GM23338 (cell line): Measurements from ENCODE around the gene SNPH. TPM values are rescaled to one million over a fixed set of nuclear protein-coding genes. Genes with fewer than 3 reads are reported as not detected.
A peak's percentile ranks its signal among the peaks of the same experiment; 100 is the strongest.

Source experiments
- ATAC-seq: fragments of 200-7000 bp; cut with Tn5 transposase; 3 replicates; pipeline ENCODE4 v1.9.1; 2020
- DNase-seq: peaks from one replicate; pipeline ENCODE4 v3.0.0-alpha.2; 2015; ENCODE audit warnings: low spot score
- H2AFZ ChIP-seq: fragments of 200-600 bp; sonication (generic); 2 replicates; pipeline ENCODE4 v1.8.0; 2016; ENCODE audit warnings: antibody characterized with exemption, mild to moderate bottlenecking, moderate library complexity
- H3F3A ChIP-seq: fragments of 200-600 bp; sonication (generic); replicated peaks from 2 replicates; pipeline ENCODE4 v1.8.0; 2017; ENCODE audit warnings: antibody characterized with exemption, mixed run types, low read depth
- H3K27ac ChIP-seq: fragments of 200-600 bp; sonication (generic); 2 replicates; pipeline ENCODE4 v1.6.1; 2016; ENCODE audit warnings: low read depth
- H3K27me3 ChIP-seq: fragments of 200-600 bp; sonication (generic); 2 replicates; pipeline ENCODE4 v1.8.0; 2016; ENCODE audit warnings: mild to moderate bottlenecking, mixed run types, moderate library complexity; ENCODE audit not compliant: insufficient read depth
- H3K36me3 ChIP-seq: fragments of 200-600 bp; sonication (generic); 2 replicates; pipeline ENCODE4 v1.8.0; 2016; ENCODE audit warnings: mild to moderate bottlenecking; ENCODE audit not compliant: insufficient read depth
- H3K4me1 ChIP-seq: fragments of 200-600 bp; sonication (generic); 2 replicates; pipeline ENCODE4 v1.8.0; 2016; ENCODE audit warnings: mild to moderate bottlenecking, moderate library complexity; ENCODE audit not compliant: insufficient read depth
- H3K4me2 ChIP-seq: fragments of 200-600 bp; sonication (generic); 2 replicates; pipeline ENCODE4 v1.7.1; 2017; ENCODE audit warnings: mixed run types
- H3K4me3 ChIP-seq: fragments of 200-600 bp; sonication (generic); 2 replicates; pipeline ENCODE4 v1.6.1; 2016; ENCODE audit warnings: mixed run types
- H3K79me2 ChIP-seq: fragments of 200-600 bp; sonication (generic); replicated peaks from 2 replicates; pipeline ENCODE4 v1.8.0; 2017; ENCODE audit warnings: mild to moderate bottlenecking; ENCODE audit not compliant: insufficient read depth
- H3K9me2 ChIP-seq: fragments of 200-600 bp; sonication (generic); 2 replicates; pipeline ENCODE4 v1.8.0; 2017; ENCODE audit not compliant: insufficient read depth
- H4K20me1 ChIP-seq: fragments of 200-600 bp; sonication (generic); replicated peaks from 2 replicates; pipeline ENCODE4 v1.8.0; 2017; ENCODE audit warnings: mild to moderate bottlenecking; ENCODE audit not compliant: insufficient read depth
- H3K27ac Mint-ChIP-seq: 2 replicates; pipeline ENCODE4 v1.8.0; 2020; ENCODE audit warnings: inconsistent platforms, mild to moderate bottlenecking, moderate library complexity, mixed read lengths
- H3K27me3 Mint-ChIP-seq: 3 replicates; pipeline ENCODE4 v1.8.0; 2022; ENCODE audit warnings: low read depth, mild to moderate bottlenecking, moderate library complexity, mixed read lengths, inconsistent platforms; ENCODE audit not compliant: insufficient read depth, poor library complexity
- H3K36me3 Mint-ChIP-seq: 3 replicates; pipeline ENCODE4 v1.8.0; 2021; ENCODE audit warnings: low read depth, mild to moderate bottlenecking, inconsistent platforms, moderate library complexity, mixed read lengths
- H3K4me1 Mint-ChIP-seq: 3 replicates; pipeline ENCODE4 v1.8.0; 2020; ENCODE audit warnings: mild to moderate bottlenecking, inconsistent platforms, mixed read lengths
- H3K4me3 Mint-ChIP-seq: 3 replicates; pipeline ENCODE4 v1.8.0; 2021; ENCODE audit warnings: moderate library complexity, mild to moderate bottlenecking, inconsistent platforms, mixed read lengths
- H3K9me3 Mint-ChIP-seq: 3 replicates; pipeline ENCODE4 v1.8.0; 2020; ENCODE audit warnings: moderate library complexity, mild to moderate bottlenecking, inconsistent platforms, mixed read lengths
- CREB1 ChIP-seq: fragments of 250-450 bp; sonication (Bioruptor Pico); IDR thresholded peaks from 2 replicates; pipeline ENCODE4 v1.5.0; 2020; ENCODE audit warnings: low read depth, mild to moderate bottlenecking, moderate library complexity
- EZH2phosphoT487 ChIP-seq: fragments of 200-600 bp; sonication (generic); IDR thresholded peaks from one replicate; pipeline ENCODE4 v1.8.1; 2018; ENCODE audit warnings: antibody characterized with exemption; ENCODE audit not compliant: unreplicated experiment
- POLR2AphosphoS5 ChIP-seq: IDR thresholded peaks from 2 replicates; pipeline ENCODE4 v1.6.1; 2016; ENCODE audit warnings: antibody characterized with exemption, low read depth
- ZNF114 ChIP-seq: fragments of 250-450 bp; sonication (Bioruptor Pico); IDR thresholded peaks from 2 replicates; pipeline ENCODE4 v1.5.0; 2020; ENCODE audit warnings: mild to moderate bottlenecking, moderate library complexity
- polyA plus RNA-seq: library from polyadenylated mRNA; unstranded; fragments of >200 nt; fragmentation: Nextera tagmentation; extraction: Ambion mirVana; gene quantifications from 2 replicates; pipeline ENCODE4 v1.2.1, GENCODE V29; 2016
- total RNA-seq: library from RNA; depleted of rRNA; stranded (reverse); fragments of >200 nt; shearing (Covaris generic); gene quantifications from 2 replicates; pipeline ENCODE4 v1.2.3, GENCODE V29; 2014
- TF ChIP-seq, protein P1 (sequence below): fragments of 250-450 bp; sonication (Bioruptor Pico); IDR thresholded peaks from 2 replicates; pipeline ENCODE4 v1.5.0; 2020; ENCODE audit warnings: mild to moderate bottlenecking, moderate library complexity
- TF ChIP-seq, protein P2 (sequence below): IDR thresholded peaks from 2 replicates; pipeline ENCODE4 v1.6.1; 2016; ENCODE audit warnings: antibody characterized with exemption
- TF ChIP-seq, protein P3 (sequence below), 2 experiments: fragments of 200-600 bp in 1 of 2; sonication (generic) in 1 of 2; conservative IDR thresholded peaks; 2 replicates each; pipeline versions ENCODE4 v1.5.1 to v1.6.1; 2016 to 2017; ENCODE audit warnings: antibody characterized with exemption in 2 of 2, low read depth in 2 of 2, mild to moderate bottlenecking in 2 of 2, moderate library complexity in 1 of 2

Gene SNPH
- total and polyA plus RNA-seq, 2 experiments from 2014 or later, result 1.5 to 5.8 TPM

DNA sequence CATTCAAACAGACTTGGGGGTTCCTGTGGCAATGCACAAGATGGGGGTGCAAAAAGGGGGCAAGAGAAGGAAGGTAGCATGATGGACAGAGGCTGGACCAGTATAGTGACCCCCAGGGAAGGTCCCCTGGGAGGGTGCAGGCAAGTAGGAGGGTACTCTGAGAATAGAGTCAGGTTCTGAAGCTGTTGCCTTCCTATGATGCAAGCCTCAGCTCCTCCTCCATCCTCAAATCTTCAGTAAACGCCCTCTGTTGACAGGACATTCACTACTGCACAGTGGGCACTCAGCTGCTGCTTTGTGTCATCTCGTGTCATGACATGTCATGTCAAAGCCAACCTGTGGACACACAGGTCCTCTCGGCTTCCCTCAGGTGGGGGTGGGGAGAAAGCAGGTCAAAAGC lies 68.7 kb downstream of the SNPH start:
- Histone ChIP-seq H3K4me2 (no peak overlapping the region), H3K36me3 (no peaks in the 10 kb centered on the region), H3K9me2 (no peaks in the 10 kb centered on the region), H3F3A (no peaks in the 10 kb centered on the region), H4K20me1 (peaks cover 15% of the 10 kb centered on the region), H3K79me2 (peaks cover 5% of the 10 kb centered on the region; the same call in 1 of the 2 replicates), H2AFZ (no peak overlapping the region), H3K4me1 (no peaks in the 10 kb centered on the region), H3K4me3 (no peak overlapping the region), H3K27me3 (no peaks in the 10 kb centered on the region), H3K27ac (no peak overlapping the region)
- DNase-seq (peak; percentile 36), ATAC-seq (peak; percentile 25)
- H3K4me1 Mint-ChIP-seq, result peaks cover 16% of the 10 kb centered on the region
- H3K4me3 Mint-ChIP-seq, result no peak overlapping the region
- TF ChIP-seq EZH2phosphoT487 (no peak), ZNF114 (CRISPR knock-in tag) (no peak), CREB1 (no peak), POLR2AphosphoS5 (no peak)
- TF ChIP-seq, protein P1, sequence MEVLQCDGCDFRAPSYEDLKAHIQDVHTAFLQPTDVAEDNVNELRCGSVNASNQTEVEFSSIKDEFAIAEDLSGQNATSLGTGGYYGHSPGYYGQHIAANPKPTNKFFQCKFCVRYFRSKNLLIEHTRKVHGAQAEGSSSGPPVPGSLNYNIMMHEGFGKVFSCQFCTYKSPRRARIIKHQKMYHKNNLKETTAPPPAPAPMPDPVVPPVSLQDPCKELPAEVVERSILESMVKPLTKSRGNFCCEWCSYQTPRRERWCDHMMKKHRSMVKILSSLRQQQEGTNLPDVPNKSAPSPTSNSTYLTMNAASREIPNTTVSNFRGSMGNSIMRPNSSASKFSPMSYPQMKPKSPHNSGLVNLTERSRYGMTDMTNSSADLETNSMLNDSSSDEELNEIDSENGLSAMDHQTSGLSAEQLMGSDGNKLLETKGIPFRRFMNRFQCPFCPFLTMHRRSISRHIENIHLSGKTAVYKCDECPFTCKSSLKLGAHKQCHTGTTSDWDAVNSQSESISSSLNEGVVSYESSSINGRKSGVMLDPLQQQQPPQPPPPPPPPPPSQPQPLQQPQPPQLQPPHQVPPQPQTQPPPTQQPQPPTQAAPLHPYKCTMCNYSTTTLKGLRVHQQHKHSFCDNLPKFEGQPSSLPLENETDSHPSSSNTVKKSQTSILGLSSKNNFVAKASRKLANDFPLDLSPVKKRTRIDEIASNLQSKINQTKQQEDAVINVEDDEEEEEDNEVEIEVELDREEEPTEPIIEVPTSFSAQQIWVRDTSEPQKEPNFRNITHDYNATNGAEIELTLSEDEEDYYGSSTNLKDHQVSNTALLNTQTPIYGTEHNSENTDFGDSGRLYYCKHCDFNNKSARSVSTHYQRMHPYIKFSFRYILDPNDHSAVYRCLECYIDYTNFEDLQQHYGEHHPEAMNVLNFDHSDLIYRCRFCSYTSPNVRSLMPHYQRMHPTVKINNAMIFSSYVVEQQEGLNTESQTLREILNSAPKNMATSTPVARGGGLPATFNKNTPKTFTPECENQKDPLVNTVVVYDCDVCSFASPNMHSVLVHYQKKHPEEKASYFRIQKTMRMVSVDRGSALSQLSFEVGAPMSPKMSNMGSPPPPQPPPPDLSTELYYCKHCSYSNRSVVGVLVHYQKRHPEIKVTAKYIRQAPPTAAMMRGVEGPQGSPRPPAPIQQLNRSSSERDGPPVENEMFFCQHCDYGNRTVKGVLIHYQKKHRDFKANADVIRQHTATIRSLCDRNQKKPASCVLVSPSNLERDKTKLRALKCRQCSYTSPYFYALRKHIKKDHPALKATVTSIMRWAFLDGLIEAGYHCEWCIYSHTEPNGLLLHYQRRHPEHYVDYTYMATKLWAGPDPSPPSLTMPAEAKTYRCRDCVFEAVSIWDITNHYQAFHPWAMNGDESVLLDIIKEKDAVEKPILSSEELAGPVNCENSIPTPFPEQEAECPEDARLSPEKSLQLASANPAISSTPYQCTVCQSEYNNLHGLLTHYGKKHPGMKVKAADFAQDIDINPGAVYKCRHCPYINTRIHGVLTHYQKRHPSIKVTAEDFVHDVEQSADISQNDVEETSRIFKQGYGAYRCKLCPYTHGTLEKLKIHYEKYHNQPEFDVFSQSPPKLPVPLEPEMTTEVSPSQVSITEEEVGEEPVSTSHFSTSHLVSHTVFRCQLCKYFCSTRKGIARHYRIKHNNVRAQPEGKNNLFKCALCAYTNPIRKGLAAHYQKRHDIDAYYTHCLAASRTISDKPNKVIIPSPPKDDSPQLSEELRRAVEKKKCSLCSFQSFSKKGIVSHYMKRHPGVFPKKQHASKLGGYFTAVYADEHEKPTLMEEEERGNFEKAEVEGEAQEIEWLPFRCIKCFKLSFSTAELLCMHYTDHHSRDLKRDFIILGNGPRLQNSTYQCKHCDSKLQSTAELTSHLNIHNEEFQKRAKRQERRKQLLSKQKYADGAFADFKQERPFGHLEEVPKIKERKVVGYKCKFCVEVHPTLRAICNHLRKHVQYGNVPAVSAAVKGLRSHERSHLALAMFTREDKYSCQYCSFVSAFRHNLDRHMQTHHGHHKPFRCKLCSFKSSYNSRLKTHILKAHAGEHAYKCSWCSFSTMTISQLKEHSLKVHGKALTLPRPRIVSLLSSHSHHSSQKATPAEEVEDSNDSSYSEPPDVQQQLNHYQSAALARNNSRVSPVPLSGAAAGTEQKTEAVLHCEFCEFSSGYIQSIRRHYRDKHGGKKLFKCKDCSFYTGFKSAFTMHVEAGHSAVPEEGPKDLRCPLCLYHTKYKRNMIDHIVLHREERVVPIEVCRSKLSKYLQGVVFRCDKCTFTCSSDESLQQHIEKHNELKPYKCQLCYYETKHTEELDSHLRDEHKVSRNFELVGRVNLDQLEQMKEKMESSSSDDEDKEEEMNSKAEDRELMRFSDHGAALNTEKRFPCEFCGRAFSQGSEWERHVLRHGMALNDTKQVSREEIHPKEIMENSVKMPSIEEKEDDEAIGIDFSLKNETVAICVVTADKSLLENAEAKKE (CRISPR knock-in tag), result no peak
- TF ChIP-seq, protein P2, sequence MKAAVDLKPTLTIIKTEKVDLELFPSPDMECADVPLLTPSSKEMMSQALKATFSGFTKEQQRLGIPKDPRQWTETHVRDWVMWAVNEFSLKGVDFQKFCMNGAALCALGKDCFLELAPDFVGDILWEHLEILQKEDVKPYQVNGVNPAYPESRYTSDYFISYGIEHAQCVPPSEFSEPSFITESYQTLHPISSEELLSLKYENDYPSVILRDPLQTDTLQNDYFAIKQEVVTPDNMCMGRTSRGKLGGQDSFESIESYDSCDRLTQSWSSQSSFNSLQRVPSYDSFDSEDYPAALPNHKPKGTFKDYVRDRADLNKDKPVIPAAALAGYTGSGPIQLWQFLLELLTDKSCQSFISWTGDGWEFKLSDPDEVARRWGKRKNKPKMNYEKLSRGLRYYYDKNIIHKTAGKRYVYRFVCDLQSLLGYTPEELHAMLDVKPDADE, result no peak
- TF ChIP-seq, protein P3, sequence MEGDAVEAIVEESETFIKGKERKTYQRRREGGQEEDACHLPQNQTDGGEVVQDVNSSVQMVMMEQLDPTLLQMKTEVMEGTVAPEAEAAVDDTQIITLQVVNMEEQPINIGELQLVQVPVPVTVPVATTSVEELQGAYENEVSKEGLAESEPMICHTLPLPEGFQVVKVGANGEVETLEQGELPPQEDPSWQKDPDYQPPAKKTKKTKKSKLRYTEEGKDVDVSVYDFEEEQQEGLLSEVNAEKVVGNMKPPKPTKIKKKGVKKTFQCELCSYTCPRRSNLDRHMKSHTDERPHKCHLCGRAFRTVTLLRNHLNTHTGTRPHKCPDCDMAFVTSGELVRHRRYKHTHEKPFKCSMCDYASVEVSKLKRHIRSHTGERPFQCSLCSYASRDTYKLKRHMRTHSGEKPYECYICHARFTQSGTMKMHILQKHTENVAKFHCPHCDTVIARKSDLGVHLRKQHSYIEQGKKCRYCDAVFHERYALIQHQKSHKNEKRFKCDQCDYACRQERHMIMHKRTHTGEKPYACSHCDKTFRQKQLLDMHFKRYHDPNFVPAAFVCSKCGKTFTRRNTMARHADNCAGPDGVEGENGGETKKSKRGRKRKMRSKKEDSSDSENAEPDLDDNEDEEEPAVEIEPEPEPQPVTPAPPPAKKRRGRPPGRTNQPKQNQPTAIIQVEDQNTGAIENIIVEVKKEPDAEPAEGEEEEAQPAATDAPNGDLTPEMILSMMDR (conservative IDR thresholded peaks at IDR 0.05; ENCODE audit: low read depth in 2 of 2), result peak; percentile 20 to 35
- H3K9me3 Mint-ChIP-seq, result no peaks in the 10 kb centered on the region
- H3K27ac Mint-ChIP-seq, result peak overlapping the region; percentile 85; the same call in 1 of the 2 replicates
- peaks cover 8% of the 10 kb centered on the region for H3K27me3 Mint-ChIP-seq
- peaks cover 23% of the 10 kb centered on the region; the same call in 2 of the 3 replicates for H3K36me3 Mint-ChIP-seq
